Activated T-helper 1 cell treated with anti-CD3 and anti-CD28 coated beads, Interleukin-12 subunit alpha, Interleukin-12 subunit beta, Interleukin-2, Interleukin-4 antibody, amounts not matched to agents 30 ng/mL and 10 ng/mL and 1 ng/mL, durations not matched to agents 14 hours and 24 hours and 36 hours (primary cell): ENCODE results near the gene NECTIN1. TPM values are rescaled to one million over a fixed set of nuclear protein-coding genes. Genes with fewer than 3 reads are reported as not detected.

Experiments
- DNase-seq: peaks from one replicate; pipeline ENCODE4 v3.0.0; 2021; ENCODE audit warnings: low spot score
- H3K27ac Mint-ChIP-seq: one replicate; pipeline ENCODE4 v1.8.0; 2021; ENCODE audit warnings: mild to moderate bottlenecking, mixed read lengths
- H3K27me3 Mint-ChIP-seq: one replicate; pipeline ENCODE4 v1.8.0; 2022; ENCODE audit warnings: mild to moderate bottlenecking, moderate library complexity, mixed read lengths; ENCODE audit not compliant: insufficient read depth
- H3K36me3 Mint-ChIP-seq: one replicate; pipeline ENCODE4 v1.8.0; 2021; ENCODE audit warnings: low read depth, mixed read lengths
- H3K4me1 Mint-ChIP-seq: one replicate; pipeline ENCODE4 v1.8.0; 2021; ENCODE audit warnings: low read depth, mixed read lengths
- H3K4me3 Mint-ChIP-seq: one replicate; pipeline ENCODE4 v1.8.0; 2021; ENCODE audit warnings: mild to moderate bottlenecking, moderate library complexity, mixed read lengths
- H3K9me3 Mint-ChIP-seq: one replicate; pipeline ENCODE4 v1.8.0; 2021; ENCODE audit warnings: mixed read lengths
- intact Hi-C: fragments of 100-400 bp; cut with micrococcal nuclease; formaldehyde crosslinking; loops from one replicate; pipeline ENCODE4 v1.15.1; 2024
- total RNA-seq: library from RNA; stranded (reverse); gene quantifications from 2 replicates; pipeline ENCODE4 v1.2.3, GENCODE V29; 2022

NECTIN1 gene
- total RNA-seq, 1 donor from 2014 or later = 4.5 TPM

DNA sequence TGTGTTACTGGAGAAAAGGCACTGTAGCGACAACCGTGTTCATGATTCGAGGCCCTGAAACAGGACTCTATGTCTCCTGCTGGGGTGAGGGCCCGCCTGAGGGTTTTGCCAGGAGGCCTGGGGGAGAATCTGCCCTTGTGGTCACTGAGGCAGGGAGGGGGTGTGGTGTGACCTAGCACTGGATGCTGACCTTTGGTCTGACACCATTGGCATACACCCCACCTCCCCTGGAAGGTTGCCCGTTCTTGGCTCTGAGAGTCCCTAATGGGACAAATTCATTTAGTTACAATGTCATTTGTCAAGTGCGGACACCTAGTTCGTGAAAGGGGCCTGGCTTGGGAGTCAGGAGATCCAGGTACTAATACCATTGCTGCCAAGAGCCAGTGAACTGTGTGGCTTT, 29.0 kb downstream of the NECTIN1 start:
- intact Hi-C loops = no loop called here
- no peak for DNase-seq
- Mint-ChIP-seq H3K4me3 (no peak overlapping the region), H3K27ac (no peak overlapping the region), H3K27me3 (peaks cover 2% of the 10 kb centered on the region), H3K4me1 (no peaks in the 10 kb centered on the region), H3K9me3 (no peaks in the 10 kb centered on the region), H3K36me3 (no peaks in the 10 kb centered on the region)

DNA sequence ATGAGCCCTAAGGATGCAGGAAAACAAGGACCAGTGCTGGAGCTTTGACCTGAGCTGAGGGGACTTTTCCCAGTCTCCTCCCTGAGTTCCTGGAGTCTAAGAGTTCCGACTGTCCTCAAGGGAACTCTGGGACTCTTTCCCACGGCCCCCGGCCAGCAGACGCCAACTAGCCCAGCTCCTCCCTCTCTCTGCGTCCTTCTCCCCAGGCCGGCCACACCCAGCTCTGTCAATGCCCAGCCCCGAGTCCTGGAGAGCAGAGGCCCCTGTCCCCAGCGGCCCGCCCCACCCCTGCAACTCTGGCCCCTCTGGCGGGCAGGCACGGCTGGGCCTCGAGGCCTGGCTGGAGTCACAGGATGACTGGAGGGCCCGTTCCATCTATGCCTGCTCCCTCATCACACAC, 29.8 kb downstream of the NECTIN1 start:
- Mint-ChIP-seq H3K36me3 (no peaks in the 10 kb centered on the region), H3K27me3 (peaks cover 2% of the 10 kb centered on the region), H3K4me1 (no peaks in the 10 kb centered on the region), H3K4me3 (no peak overlapping the region), H3K27ac (no peak overlapping the region), H3K9me3 (no peaks in the 10 kb centered on the region)
- no peak for DNase-seq
- intact Hi-C loops = no loop called here

DNA sequence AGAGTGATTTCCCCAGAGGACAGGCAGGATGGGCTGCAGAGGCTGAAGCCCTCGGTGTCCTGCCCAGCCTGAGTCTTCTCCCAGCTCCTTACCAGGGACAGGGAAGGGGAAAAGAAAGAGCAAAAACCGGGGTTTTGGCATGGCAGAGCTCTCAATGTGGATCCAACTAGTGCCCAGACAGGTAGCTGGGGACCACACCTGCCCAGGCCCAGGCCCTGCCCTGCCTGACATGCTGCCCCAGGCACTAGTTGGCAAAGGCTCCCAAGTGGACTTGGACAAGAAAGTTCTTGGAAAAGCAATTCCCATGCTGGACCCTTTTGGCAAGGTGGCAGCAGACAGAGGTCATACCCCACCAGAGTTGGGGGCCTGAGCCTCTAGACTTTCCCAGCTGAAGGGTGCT, 31.1 kb downstream of the NECTIN1 start:
- no peak overlapping the region for H3K4me3 Mint-ChIP-seq

DNA sequence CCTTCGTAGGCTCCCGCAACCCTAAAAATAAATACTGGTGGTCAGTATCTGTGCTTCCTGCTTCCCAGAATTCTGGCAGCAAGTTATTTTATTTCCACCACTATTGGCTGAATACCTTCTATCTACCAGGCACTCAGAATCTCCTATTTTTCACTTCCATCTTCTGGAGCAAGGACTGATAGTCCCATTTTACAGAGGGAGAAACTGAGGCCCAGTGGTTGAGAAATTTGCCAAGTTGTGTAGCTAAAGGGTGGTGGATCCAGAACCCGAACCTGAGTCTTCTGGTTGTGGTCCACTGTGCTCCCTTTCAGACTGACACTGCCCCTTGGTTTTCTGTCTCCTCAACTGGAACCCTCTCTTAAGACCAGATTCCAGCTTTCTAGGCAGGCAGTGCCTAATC, 31.6 kb downstream of the NECTIN1 start:
- Mint-ChIP-seq H3K27ac (no peak overlapping the region), H3K9me3 (no peaks in the 10 kb centered on the region), H3K36me3 (no peaks in the 10 kb centered on the region), H3K27me3 (no peaks in the 10 kb centered on the region), H3K4me1 (no peaks in the 10 kb centered on the region), H3K4me3 (no peak overlapping the region)
- no peak for DNase-seq
- intact Hi-C loops = no loop called here

More for the DNA sequence above, 31.1 kb downstream of the NECTIN1 start:
- Mint-ChIP-seq H3K9me3 (no peaks in the 10 kb centered on the region), H3K27me3 (no peaks in the 10 kb centered on the region), H3K4me1 (no peaks in the 10 kb centered on the region), H3K36me3 (no peaks in the 10 kb centered on the region), H3K27ac (no peak overlapping the region)
- intact Hi-C loops = no loop called here
- no peak for DNase-seq

DNA sequence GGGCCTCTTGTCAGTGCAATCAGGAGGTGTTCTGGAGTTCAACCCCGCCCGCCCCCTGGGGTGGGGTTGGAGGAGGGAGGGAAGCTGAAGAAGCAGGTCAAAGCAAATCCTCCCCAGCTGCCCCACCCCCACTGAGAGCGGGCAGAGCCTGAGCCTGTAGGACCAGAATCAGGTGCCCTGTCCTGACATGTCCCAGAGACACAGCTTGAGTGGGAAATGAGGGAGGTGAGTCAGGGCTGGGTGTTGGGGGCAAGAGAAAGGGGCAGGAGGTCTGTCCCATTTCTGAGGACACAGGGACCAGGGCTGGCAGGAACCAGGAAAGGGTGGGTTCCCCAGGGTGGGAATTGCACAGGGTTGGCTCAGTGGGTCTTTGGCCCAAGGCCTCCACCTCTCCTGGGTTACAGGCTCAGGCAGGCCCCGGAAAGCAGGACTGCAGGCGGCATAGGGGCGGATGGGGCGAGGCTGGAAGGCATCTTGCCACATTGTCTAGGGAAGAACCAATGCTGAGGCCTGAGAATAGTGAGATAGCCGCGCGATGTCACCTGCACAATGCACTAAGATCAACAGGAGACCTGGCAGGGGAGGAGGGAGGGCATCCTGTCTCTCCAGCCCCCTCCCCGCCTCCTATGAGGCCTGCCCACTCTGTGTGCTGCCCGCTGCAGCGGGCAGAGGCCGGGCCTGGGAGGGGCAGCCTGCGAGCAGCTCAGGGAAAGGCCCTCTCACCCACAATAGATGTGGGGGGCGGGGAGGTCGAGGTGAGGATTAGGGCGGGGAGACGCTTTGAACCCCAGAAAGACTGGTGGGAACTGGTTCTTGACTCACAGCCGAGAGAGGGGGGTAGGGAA, 32.4 kb downstream of the NECTIN1 start:
- Mint-ChIP-seq H3K36me3 (no peaks in the 10 kb centered on the region), H3K27me3 (no peaks in the 10 kb centered on the region), H3K9me3 (no peaks in the 10 kb centered on the region), H3K27ac (no peak overlapping the region), H3K4me1 (no peaks in the 10 kb centered on the region), H3K4me3 (no peak overlapping the region)
- intact Hi-C loops = no loop called here
- no peak for DNase-seq

DNA sequence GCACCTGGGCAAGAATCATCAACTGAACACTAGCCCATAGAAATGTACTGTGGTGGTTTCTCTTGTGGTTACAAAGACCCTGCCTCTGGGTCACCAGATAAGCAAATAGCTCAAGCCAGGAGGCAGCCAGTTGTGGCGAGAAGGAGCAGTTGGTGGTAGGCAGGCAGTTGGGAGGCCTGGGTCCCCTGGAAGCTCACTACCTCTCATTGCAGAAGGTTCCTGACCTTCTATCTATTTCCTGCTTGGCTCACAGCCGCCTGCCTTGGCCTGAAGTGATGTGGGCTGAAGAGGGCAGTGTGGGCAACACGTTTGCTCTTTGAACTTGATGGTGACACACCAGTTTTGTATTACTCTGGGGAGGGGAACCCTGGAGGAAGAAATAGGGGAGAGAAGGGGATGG, 34.7 kb downstream of the NECTIN1 start:
- Mint-ChIP-seq H3K36me3 (no peaks in the 10 kb centered on the region), H3K9me3 (no peaks in the 10 kb centered on the region), H3K4me3 (no peak overlapping the region), H3K4me1 (peaks cover 11% of the 10 kb centered on the region), H3K27ac (no peak overlapping the region), H3K27me3 (no peaks in the 10 kb centered on the region)
- intact Hi-C loops = no loop called here
- no peak for DNase-seq

DNA sequence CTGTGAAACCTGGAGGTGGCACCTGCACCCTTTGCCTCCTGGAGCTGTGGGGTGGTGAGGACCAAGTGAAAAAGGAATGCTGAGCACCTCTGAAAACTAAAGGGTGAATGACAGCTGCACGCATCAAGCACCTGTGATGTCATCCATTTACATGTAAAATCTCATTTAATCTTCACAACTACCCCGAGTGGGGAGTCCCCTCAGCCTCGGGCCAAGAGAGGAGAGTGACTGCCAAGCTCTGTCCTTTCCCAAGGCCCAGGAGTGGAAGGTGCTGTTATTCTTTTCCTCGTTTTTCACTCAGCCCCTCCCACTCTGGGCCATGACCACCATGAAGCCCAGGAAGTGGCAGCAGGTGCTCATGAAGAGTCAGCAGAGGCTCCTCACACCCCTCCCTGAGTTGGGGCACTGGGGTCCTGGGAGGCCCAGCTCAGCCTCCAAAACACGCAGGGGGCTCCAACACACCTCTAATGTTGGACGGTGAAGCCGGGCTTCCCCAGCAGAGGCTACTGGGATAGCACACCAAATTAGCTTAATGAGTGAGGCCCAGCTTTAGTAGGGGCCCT, 35.7 kb downstream of the NECTIN1 start:
- Mint-ChIP-seq H3K27ac (no peak overlapping the region), H3K4me3 (no peak overlapping the region), H3K4me1 (peaks cover 11% of the 10 kb centered on the region), H3K9me3 (no peaks in the 10 kb centered on the region), H3K36me3 (no peaks in the 10 kb centered on the region), H3K27me3 (no peaks in the 10 kb centered on the region)
- intact Hi-C loops = no loop called here
- no peak for DNase-seq

DNA sequence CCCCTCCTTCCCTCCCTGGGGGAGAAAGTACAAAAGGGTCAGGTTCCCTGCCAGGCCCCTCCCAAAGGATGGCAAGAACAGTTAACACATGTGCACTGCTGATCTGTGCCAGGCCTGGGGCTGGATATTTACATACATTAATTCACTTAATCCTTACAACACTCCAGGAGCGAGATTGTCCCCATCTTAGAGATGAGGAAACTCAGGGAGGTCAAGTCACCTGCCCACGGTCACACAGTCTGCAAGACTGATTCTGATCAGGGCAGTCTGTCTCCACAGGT, 36.5 kb downstream of the NECTIN1 start:
- Mint-ChIP-seq H3K27ac (no peak overlapping the region), H3K27me3 (no peaks in the 10 kb centered on the region), H3K36me3 (no peaks in the 10 kb centered on the region), H3K4me3 (no peak overlapping the region), H3K4me1 (peaks cover 11% of the 10 kb centered on the region), H3K9me3 (no peaks in the 10 kb centered on the region)
- no peak for DNase-seq
- intact Hi-C loops = no loop called here

DNA sequence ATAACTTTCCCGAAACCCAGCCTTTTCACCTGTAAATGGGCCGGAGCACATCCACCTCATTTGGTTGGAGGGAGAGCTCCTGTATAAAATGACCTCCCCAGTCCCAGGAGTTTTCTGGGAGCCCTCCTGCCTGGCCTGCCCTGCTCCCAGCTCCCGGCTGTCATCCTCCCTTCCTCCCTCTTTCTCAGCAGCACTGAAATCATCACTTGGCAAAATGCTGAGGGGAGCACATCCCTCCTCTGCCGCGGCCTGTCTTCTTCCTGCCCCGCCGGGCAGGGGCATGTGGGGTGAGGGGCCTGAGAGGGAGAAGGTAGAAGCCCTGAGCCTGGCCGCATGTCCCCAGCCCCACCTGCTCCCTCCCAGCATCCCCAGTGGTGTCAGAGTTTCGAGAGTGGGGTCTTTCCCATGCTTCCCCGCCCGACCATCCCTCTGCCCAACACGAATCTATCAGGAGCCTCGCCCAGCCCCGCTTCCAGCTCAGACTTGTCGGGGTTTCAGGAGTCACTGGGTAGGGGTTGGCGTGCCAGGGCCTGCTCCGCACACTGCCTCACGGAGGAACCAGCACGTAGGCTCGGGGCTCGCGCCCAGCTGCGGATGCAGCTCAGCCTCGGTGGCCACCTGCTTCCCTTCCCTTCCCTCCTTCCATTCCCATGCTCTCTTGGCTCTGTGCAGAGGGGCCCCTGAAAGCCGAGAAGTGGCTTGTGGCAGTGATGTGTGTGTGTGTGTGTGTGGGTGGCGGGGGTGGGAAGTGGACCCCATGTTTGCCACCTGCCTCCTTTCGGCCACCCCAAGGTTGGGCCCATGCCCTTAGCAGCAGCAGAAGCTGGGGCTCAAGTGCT, 37.1 kb downstream of the NECTIN1 start:
- peaks cover 11% of the 10 kb centered on the region for H3K4me1 Mint-ChIP-seq
- no peak overlapping the region for H3K4me3 Mint-ChIP-seq
- no peaks in the 10 kb centered on the region for H3K36me3 Mint-ChIP-seq
- H3K27ac Mint-ChIP-seq = no peak overlapping the region
- no peaks in the 10 kb centered on the region for H3K9me3 Mint-ChIP-seq
- no peaks in the 10 kb centered on the region for H3K27me3 Mint-ChIP-seq
- DNase-seq = no peak
- intact Hi-C loops = no loop called here

DNA sequence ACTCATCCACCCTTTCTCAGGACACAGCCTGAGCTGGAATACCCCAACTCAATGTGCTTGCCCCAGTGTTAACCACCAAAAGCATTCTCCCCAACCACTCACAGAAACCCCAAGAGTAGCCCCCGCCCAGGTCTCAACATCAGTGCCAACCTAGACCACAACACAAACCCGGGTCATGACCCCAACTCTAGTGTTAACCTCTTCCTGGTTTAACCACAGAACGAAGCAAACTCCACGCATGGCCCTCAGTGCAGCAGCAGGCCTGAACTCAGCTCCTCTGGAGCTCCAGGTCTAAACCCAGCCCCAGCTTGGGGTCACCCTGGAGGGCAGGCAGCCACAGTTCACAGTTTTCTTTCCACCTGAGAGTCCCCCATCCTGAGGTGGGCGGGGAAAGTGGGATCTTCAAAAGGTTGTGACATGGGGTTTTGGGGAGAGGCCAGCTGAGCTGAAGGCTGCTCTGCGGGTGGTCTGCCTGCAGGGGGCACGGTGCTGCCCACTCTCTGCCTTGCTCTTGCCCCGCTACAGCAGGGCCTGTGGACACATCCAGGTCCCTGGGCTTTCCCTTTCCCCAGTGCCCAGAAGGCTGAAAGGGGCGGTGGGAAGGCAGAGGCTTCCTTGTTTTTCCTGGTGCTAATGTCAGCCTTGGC, 37.9 kb downstream of the NECTIN1 start:
- H3K27me3 Mint-ChIP-seq = no peaks in the 10 kb centered on the region
- peaks cover 11% of the 10 kb centered on the region for H3K4me1 Mint-ChIP-seq
- intact Hi-C loops = no loop called here
- peak overlapping the region; percentile 66 for H3K27ac Mint-ChIP-seq
- peak overlapping the region; percentile 12 for H3K4me3 Mint-ChIP-seq
- no peaks in the 10 kb centered on the region for H3K36me3 Mint-ChIP-seq
- H3K9me3 Mint-ChIP-seq = no peaks in the 10 kb centered on the region
- DNase-seq = peak; percentile 30

DNA sequence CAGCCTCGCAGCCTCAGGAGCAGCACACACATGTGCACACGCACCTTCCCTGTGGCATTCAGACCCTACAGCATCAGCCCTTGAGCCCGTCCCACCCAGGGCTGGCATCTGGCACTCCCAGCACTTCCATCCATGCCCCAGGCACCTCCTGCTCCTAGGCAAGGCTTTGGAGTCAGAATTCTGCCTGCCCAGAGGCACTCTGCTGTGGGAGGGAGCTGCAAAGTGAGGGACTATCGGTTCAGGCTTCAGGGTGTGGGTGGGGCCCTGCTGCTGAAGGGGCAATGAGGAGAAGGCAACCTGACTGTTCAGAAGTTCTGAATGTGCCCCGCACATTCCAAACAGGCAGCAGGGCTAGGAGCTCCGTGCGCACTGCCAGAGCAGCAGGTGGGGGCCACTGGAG, 39.7 kb downstream of the NECTIN1 start:
- no peak overlapping the region for H3K4me3 Mint-ChIP-seq
- H3K9me3 Mint-ChIP-seq = no peaks in the 10 kb centered on the region
- H3K27me3 Mint-ChIP-seq = no peaks in the 10 kb centered on the region

DNA sequence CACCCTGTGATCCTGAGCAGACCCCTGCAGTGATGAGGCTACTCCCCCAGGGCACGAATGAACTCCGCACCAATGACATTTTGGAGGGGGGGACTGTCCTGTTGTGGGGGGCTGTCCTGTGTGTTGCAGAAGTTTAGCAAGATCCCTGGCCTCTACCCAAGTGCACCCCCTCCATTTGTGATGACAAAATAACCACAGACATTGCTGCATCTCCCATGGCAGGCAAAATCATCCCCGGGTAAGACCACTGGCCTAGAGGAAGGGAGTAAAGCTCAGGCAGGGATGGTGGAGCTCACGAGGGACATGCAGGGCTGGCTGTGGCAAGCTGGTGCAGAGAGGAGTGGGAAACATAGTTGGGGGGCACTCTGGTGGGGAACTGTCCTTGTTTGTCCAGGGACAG, 40.6 kb downstream of the NECTIN1 start:
- no peaks in the 10 kb centered on the region for H3K27me3 Mint-ChIP-seq
- DNase-seq = no peak
- H3K4me3 Mint-ChIP-seq = no peak overlapping the region
- intact Hi-C loops = no loop called here
- H3K9me3 Mint-ChIP-seq = no peaks in the 10 kb centered on the region
- peaks cover 11% of the 10 kb centered on the region for H3K4me1 Mint-ChIP-seq
- H3K27ac Mint-ChIP-seq = no peak overlapping the region
- no peaks in the 10 kb centered on the region for H3K36me3 Mint-ChIP-seq

More for the DNA sequence above, 39.7 kb downstream of the NECTIN1 start:
- intact Hi-C loops = no loop called here
- H3K27ac Mint-ChIP-seq = no peak overlapping the region
- H3K4me1 Mint-ChIP-seq = peaks cover 11% of the 10 kb centered on the region
- H3K36me3 Mint-ChIP-seq = no peaks in the 10 kb centered on the region
- DNase-seq = no peak
